Measurements from ENCODE around the gene CMTM3. TPM values are rescaled to one million over a fixed set of nuclear protein-coding genes. Genes with fewer than 3 reads are reported as not detected.
"Not testable (repeated sequence)": the region's sequence is repeated elsewhere in the genome, so short reads cannot be mapped to it uniquely, and the experiment has no call there.

CMTM3 gene
- total and polyA plus RNA-seq, 8 donors = 0.79 to 20.8 (median 4.0) TPM

DNA sequence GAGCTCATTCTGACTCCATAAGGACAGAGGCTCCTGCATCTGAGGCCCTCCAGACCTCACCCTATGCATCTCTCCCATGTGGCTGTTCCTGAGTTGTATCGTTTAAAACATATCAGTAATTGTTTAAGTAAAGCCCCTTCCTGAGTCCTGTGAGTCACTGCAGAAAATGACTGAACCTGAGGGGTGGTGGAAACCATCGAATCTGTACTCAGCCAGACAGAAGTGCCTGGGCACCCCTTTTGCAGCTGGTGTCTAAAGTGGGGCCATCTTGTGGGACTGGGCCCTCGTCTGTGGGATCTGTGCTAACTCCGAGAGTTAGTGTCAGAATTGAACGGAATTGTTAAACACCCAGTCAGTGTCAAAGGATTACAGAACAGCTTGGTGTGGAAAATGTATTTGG, 25.4 kb downstream of the CMTM3 start:
- WGBS, 2 donors = 94% methylated on average over 5 of the region's 5 CpGs
- FAIRE-seq (no peak), DNase-seq (no peak), ATAC-seq (no peak)
- Histone ChIP-seq H3K9me3 (no peaks in the 10 kb centered on the region), H3K36me3 (no peaks in the 10 kb centered on the region), H3K4me3 (no peak overlapping the region), H3K27me3 (no peaks in the 10 kb centered on the region), H3K4me1 (peaks cover 0 to 7% (median 0%) of the 10 kb centered on the region in 3 donors), H3K27ac (no peak overlapping the region)
- TF ChIP-seq, protein P1, sequence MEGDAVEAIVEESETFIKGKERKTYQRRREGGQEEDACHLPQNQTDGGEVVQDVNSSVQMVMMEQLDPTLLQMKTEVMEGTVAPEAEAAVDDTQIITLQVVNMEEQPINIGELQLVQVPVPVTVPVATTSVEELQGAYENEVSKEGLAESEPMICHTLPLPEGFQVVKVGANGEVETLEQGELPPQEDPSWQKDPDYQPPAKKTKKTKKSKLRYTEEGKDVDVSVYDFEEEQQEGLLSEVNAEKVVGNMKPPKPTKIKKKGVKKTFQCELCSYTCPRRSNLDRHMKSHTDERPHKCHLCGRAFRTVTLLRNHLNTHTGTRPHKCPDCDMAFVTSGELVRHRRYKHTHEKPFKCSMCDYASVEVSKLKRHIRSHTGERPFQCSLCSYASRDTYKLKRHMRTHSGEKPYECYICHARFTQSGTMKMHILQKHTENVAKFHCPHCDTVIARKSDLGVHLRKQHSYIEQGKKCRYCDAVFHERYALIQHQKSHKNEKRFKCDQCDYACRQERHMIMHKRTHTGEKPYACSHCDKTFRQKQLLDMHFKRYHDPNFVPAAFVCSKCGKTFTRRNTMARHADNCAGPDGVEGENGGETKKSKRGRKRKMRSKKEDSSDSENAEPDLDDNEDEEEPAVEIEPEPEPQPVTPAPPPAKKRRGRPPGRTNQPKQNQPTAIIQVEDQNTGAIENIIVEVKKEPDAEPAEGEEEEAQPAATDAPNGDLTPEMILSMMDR (IDR thresholded peaks at IDR 0.05) = no peak
- intact Hi-C loops (cut with DNase I) = no loop called here

DNA sequence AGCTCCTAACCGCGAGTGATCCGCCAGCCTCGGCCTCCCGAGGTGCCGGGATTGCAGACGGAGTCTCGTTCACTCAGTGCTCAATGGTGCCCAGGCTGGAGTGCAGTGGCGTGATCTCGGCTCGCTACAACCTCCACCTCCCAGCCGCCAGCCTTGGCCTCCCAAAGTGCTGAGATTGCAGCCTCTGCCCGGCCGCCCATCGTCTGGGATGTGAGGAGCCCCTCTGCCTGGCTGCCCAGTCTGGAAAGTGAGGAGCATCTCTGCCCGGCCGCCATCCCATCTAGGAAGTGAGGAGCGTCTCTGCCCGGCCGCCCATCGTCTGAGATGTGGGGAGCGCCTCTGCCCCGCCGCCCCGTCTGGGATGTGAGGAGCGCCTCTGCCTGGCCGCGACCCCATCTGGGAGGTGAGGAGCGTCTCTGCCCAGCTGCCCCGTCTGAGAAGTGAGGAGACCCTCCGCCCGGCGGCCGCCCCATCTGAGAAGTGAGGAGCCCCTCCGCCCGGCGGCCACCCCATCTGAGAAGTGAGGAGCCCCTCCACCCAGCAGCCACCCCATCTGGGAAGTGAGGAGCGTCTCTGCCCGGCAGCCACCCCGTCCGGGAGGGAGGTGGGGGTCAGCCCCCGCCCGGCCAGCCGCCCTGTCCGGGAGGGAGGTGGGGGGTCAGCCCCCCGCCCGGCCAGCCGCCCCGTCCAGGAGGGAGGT, 26.2 kb downstream of the CMTM3 start:
- H3K27me3 ChIP-seq; H3K4me1 ChIP-seq; FAIRE-seq; H3K4me3 ChIP-seq; ATAC-seq; intact Hi-C loops (cut with DNase I); DNase-seq; H3K27ac ChIP-seq; H3K36me3 ChIP-seq; H3K9me3 ChIP-seq: not testable (repeated sequence)
- 89 to 95% methylated on average over 9 to 31 of the region's 49 CpGs for WGBS, 2 donors

DNA sequence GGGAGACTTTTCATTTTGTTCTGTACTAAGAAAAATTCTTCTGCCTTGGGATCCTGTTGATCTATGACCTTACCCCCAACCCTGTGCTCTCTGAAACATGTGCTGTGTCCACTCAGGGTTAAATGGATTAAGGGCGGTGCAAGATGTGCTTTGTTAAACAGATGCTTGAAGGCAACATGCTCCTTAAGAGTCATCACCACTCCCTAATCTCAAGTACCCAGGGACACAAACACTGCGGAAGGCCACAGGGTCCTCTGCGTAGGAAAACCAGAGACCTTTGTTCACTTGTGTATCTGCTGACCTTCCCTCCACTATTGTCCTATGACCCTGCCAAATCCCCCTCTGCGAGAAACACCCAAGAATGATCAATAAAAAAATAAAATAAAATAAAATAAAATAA, 27.1 kb downstream of the CMTM3 start:
- DNase-seq; intact Hi-C loops (cut with DNase I); H3K9me3 ChIP-seq; H3K27me3 ChIP-seq; H3K4me3 ChIP-seq; FAIRE-seq; H3K36me3 ChIP-seq; ATAC-seq; H3K27ac ChIP-seq; H3K4me1 ChIP-seq: not testable (repeated sequence)
- whole genome bisulfite sequencing, 2 donors = 71 to 80% methylated on average over 3 of the region's 4 CpGs

DNA sequence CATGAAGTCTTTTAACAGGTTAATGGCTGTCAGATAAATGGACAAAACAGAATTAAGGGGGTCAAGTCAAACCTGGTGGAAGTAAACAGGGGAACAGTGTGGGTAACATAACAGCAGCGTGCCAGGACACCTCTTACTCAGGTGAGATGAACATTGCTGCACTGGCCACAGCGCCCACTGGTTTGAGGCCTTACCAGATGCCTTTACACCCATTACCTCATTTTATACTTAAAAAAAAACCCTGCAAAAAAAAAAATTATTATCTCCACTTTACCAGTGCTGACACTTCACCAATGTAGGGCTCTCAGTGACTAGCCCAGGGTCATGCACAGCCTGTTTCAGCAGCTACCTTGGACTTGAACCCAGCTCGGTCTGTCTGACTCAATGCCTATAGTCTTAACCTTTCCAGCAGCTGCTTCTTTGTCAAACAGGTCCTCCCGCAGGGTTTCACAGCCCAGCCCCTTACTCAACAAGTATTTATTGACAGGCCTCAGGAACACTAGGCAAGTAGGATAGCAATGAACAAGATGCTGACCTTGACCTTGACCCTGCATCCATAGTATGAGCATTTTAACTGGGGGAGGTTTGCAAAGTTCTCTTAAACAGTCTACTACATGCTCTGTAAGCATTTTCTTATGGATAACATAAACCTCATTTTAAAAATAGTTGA, 30.2 kb downstream of the CMTM3 start:
- ATAC-seq = peak in 1 of 4 donors; percentile 9
- no peaks in the 10 kb centered on the region for H3K9me3 ChIP-seq
- no peaks in the 10 kb centered on the region for H3K27me3 ChIP-seq
- 78 to 88% methylated on average over 4 of the region's 4 CpGs for WGBS, 2 donors
- H3K4me1 ChIP-seq = no peaks in the 10 kb centered on the region
- H3K4me3 ChIP-seq = no peak overlapping the region
- H3K36me3 ChIP-seq = no peaks in the 10 kb centered on the region
- intact Hi-C loops (cut with DNase I) = no loop called here
- no peak overlapping the region for H3K27ac ChIP-seq
- FAIRE-seq = no peak
- TF ChIP-seq, protein P1 (IDR thresholded peaks at IDR 0.05) = no peak
- DNase-seq = no peak

DNA sequence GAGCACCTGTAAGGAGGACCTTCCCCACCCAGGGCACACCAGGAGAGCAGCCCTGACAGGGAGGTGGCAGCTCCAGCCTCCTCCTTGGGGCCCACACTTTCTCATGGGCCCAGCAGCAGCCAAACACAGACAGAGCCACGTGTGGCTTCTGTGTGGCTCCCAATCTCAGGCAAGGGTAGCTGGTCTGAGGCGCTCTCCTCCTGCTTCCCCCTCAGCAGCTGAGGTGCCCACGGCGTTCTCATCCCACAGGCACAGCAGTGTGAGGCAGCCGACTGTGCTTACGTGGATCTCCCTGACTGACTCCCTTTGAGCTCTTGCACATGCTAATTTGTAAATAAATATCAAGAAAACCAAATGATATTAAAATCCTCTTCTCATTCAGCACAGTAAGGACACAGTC, 30.9 kb downstream of the CMTM3 start:
- Histone ChIP-seq H3K36me3 (no peaks in the 10 kb centered on the region), H3K4me3 (no peak overlapping the region), H3K27me3 (no peaks in the 10 kb centered on the region), H3K9me3 (no peaks in the 10 kb centered on the region), H3K4me1 (no peaks in the 10 kb centered on the region), H3K27ac (no peak overlapping the region)
- TF ChIP-seq, protein P1 (IDR thresholded peaks at IDR 0.05) = no peak
- intact Hi-C loops (cut with DNase I) = no loop called here
- DNase-seq (no peak), FAIRE-seq (no peak), ATAC-seq (no peak)
- 85% methylated on average over 6 of the region's 6 CpGs for WGBS, 2 donors

DNA sequence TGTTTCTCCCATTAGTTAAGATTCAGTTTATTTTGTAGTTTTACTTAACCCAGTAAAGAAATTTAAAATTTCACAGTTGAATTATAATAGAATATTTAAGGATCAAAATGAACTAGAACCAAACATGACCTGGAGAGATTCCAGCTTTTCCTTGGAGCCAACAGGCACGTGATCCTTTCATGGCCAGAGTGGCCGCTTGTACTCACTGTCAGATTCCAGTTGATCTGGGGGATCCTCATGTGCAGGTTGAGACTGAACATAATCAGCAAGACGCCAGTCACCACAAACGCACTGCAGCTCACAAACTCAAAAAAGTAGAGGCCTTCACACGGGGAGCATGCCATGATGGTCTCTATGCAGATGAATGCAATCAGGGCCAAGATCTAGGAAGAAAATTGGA, 31.7 kb downstream of the CMTM3 start:
- Histone ChIP-seq H3K36me3 (no peaks in the 10 kb centered on the region), H3K4me1 (no peaks in the 10 kb centered on the region), H3K27ac (no peak overlapping the region), H3K9me3 (no peaks in the 10 kb centered on the region), H3K4me3 (no peak overlapping the region), H3K27me3 (no peaks in the 10 kb centered on the region)
- intact Hi-C loops (cut with DNase I) = no loop called here
- FAIRE-seq = no peak
- ATAC-seq = no peak
- no peak for DNase-seq
- TF ChIP-seq, protein P1 (IDR thresholded peaks at IDR 0.05) = no peak
- WGBS, 2 donors = 59 to 60% methylated on average over 5 of the region's 5 CpGs
